ENCODE data around the gene TMEM33.

GRCh38 chr4:41932988-41933387 lies 2.2 kb upstream of the TMEM33 start:
- TF ChIP-seq NANOG (IDR thresholded peaks at IDR 0.05; ENCODE audit: insufficient read depth, low read depth, low read length, poor library complexity, severe bottlenecking) (no peak), BRCA1 (IDR thresholded peaks at IDR 0.05; ENCODE audit: low read depth, low read length) (no peak), KDM1A (IDR thresholded peaks at IDR 0.05; ENCODE audit: borderline replicate concordance, low read length) (no peak), POLR2A (IDR thresholded peaks at IDR 0.05; ENCODE audit: control extremely low read depth in 1 of 2, low read depth in 2 of 2, low read length in 2 of 2) (no peak), EP300 (IDR thresholded peaks at IDR 0.05; ENCODE audit: borderline replicate concordance in 1 of 2, low read depth in 2 of 2, low read length in 2 of 2) (no peak), SIN3A (conservative IDR thresholded peaks at IDR 0.05 in 1 of 2, IDR thresholded peaks at IDR 0.05 in 1 of 2; ENCODE audit: low read depth in 1 of 2, low read length in 2 of 2) (no peak), MAFK (IDR thresholded peaks at IDR 0.05; ENCODE audit: low read depth, low read length) (no peak), NRF1 (IDR thresholded peaks at IDR 0.05; ENCODE audit: low read depth, low read length) (no peak), CHD2 (IDR thresholded peaks at IDR 0.05; ENCODE audit: low read length) (no peak), ATF2 (IDR thresholded peaks at IDR 0.05; ENCODE audit: low read length) (no peak), CHD7 (IDR thresholded peaks at IDR 0.05; ENCODE audit: insufficient replicate concordance, low read length) (no peak), CTCF (IDR thresholded peaks at IDR 0.05; ENCODE audit: control extremely low read depth in 1 of 3, insufficient read depth in 1 of 3, low read depth in 1 of 3, low read length in 3 of 3) (no peak), RAD21 (IDR thresholded peaks at IDR 0.05 in 1 of 2, conservative IDR thresholded peaks at IDR 0.05 in 1 of 2; ENCODE audit: low read depth in 2 of 2, low read length in 2 of 2) (no peak)

Data from H1 (cell line).